GM19463 (cell line): Measurements from ENCODE around the gene LMOD2.
"Not testable (repeated sequence)": the region's sequence is repeated elsewhere in the genome, so short reads cannot be mapped to it uniquely, and the experiment has no call there.

ENCODE experiments used
- ATAC-seq: cut with Tn5 transposase; IDR thresholded peaks from one replicate; pipeline ENCODE4 v1.9.1; 2021; ENCODE audit warnings: mild to moderate bottlenecking, moderate library complexity; ENCODE audit not compliant: unreplicated experiment

The LMOD2 gene, protein sequence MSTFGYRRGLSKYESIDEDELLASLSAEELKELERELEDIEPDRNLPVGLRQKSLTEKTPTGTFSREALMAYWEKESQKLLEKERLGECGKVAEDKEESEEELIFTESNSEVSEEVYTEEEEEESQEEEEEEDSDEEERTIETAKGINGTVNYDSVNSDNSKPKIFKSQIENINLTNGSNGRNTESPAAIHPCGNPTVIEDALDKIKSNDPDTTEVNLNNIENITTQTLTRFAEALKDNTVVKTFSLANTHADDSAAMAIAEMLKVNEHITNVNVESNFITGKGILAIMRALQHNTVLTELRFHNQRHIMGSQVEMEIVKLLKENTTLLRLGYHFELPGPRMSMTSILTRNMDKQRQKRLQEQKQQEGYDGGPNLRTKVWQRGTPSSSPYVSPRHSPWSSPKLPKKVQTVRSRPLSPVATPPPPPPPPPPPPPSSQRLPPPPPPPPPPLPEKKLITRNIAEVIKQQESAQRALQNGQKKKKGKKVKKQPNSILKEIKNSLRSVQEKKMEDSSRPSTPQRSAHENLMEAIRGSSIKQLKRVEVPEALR

DNA sequence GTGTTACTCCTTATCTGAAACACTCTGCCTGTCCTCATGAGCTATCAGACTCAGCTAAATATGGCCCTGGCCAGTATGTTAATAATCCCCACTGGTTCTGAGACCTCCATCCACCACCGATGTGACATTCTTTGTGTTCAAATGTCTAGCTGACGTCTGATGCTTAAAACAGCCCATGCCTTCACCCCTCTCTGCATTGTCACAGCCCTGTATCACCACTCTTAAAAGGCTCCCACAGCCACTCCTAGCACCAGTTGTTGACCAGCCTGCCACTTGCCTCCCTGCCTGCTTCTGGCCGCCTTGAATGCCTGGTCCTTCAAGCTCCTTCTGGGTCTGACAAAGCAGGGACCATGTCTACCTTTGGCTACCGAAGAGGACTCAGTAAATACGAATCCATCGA is at the start of gene LMOD2:
Gene LMOD2, plus strand, starts transcription at position 253 of the 400 bp plus-strand sequence. Its CDS starts 98 bp downstream, at position 351.
- ATAC-seq = no peak

DNA sequence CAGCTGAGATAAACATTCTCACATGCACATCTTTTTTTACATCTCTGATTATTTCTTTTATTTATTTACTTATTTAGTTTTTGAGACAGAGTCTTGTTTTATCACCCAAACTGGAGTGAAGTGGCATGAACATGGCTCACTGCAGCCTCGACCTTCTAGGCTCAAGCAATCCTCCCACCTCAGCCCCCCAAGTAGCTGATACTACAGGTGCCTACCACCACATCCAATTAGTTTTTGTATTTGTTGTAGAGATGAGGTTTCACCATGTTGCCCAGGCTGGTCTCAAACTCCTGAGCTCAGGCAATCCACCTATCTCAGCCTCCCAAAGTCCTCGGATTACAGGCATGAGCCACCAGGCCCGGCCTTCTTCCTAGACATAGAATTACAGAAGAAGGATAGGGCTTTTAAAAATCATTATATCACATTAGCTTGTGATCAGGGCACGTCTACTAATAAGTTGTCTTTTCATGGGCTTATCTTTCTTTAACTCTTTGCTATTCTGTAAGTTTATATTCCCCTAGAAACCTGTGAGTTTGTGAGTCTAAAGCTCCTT is 48.2 kb upstream of the LMOD2 start:
- no peak for ATAC-seq

DNA sequence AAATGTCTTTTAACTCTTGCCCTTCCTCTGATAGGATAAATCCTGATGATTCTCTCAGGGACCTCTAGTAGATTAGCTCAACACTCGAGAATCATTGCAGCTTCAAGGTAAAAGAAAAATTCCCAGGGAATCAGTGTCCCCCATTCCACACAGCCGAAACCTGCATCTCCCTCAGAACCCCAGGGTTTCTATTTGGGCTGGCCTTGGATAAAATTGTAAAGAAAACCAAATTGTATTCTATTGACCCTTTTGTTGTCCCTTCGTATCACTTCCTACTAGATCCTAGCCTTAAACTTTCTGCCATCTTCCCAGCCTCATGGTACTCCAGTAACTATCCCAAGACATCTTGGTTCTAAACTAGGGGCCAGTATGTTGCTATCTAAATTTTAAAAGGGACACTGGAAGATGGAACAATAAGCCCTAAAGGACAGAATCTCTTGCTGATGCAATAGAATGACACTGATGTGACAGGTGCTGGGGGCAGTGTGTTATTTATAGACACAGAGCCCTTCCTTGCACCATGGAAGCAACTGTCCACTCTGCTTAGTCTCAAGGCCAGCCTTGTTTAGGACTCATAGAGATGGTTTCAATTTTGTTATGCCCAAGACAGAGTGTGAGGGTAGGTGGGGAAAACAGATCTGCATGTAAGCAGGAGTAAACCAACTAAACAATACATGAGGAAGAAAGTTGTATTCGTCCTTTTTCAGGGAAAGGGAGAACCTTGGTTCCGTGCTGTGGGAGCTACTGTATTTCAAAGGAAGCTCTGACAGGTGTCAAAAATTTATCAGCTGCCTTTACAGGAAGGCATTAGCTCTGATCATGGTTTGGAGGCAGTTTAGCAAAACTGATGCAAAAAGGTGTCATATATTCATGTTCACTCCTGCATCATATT is 46.4 kb upstream of the LMOD2 start:
- no peak for ATAC-seq

DNA sequence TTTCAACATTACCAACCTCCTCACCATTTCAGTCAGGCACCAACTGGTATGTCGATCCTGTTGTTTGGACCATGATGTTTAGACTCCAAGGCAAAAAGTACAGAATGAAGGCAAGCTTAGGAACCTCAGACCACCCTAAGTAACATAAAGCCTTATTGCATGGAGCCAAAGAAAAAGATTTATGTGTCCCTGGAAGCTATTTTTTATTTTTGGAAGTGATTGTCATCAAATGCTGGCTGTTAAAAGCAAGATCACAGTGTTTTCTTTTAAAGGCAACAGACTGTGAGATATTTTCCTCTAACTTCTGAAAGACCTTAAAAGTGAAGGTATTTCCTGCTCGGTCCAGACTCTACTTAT is 45.8 kb upstream of the LMOD2 start:
- no peak for ATAC-seq

DNA sequence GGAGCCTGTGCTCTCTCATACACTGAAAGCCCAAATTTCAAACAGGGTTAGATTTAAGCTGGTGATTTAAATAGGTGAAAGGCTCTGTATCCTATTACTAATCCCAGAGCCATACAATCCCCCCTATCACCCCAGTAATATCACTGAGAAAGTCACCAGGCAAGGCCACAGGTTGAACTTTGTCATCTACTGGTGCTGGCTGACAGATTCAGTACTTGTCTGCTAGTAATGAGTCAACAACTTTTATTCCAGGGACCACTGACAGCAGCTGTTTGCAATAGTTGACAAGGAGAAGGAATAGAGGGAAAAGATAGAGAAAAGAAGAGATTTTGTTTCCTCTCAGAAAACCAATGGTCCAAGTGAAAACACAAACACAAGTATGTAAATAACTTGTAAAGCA is 43.6 kb upstream of the LMOD2 start:
- ATAC-seq = no peak

DNA sequence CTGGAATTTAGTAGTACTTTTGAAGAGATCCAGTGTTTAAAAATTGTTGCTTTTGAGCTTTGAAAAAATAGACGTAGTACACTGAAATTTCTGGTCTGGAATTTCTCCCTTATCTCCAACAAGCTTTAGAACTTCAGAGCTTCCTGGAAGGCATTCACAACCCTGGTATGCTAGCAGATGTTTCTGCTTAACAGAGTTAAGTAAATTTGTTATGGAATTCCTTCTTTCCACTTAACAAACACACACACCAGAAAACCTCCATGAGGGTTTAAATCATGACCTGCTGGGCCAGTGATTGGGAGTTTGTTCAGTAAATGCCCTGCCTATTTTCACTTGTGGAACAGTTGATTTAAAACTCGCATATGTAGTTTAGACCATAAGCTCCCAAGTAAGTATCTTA is 40.3 kb upstream of the LMOD2 start:
- no peak for ATAC-seq

DNA sequence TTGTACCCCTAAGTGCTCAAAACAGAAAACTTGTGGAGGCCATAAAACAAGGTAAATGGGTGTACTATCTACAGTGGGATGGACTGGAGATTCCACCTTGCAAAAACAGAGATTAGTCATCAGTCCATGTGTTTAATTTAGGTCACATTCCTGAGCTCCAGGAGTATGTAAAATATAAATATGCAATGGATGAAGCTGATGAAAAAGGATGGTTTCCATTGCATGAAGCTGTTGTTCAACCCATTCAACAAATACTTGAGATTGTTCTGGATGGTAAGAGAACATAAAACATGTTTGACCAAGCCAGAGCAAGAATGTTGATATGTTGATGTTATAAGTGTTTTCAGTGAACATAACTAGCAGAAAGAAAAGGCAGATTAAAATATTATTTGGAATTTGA is 39.4 kb upstream of the LMOD2 start:
- no peak for ATAC-seq

DNA sequence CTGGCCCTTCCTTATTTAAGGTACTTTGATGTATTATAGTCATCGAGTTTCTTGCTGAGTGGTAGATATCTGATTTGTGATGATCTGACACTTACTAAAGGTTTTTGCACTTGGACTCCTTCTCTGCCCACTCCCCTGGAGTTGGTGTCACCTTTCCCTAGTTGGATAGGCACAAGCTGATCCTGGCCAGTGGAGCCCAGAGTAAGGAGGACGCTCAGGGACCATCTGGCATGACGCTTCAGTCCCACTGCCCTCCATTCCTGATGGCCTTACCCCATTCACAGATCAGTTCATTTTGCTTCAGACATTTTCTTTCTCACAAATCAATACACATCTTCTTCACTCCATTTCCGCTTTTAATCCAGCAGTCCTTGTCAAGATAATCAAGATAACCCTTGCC is 34.0 kb upstream of the LMOD2 start:
- ATAC-seq = no peak

DNA sequence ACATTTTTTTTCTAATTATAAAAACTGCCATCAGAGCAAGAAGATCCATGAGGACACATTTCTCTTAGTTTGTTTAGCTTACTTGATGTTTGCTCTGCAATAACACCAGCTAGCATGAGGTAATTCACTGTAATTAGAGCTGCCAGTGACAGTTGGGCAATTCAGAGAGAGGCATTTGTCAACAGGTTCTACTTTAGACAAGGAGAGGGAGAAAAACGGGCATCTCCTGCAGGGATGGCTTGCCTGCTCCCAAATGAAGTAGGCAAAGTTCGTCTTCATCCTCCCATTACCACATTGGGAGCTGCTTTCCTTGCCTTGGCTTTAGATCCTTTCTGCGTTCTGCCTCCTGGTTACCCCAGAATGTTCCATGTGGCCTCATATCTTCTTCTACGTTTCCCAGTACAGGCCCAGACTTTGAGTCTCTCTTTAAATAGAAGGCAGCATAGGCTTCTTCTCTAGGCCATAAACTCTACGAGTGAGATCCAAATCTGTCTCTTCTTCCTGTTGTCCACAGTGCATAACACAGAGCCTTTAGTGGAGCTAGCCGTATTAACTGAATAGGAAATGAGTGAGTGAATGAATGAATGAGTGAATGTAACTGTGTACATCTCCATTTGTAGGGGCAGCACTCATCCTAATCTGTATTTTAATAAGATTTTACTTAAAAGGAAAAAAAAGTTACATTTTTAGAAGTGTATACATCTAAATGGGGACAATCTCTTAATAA is 32.8 kb upstream of the LMOD2 start:
- ATAC-seq = no peak

DNA sequence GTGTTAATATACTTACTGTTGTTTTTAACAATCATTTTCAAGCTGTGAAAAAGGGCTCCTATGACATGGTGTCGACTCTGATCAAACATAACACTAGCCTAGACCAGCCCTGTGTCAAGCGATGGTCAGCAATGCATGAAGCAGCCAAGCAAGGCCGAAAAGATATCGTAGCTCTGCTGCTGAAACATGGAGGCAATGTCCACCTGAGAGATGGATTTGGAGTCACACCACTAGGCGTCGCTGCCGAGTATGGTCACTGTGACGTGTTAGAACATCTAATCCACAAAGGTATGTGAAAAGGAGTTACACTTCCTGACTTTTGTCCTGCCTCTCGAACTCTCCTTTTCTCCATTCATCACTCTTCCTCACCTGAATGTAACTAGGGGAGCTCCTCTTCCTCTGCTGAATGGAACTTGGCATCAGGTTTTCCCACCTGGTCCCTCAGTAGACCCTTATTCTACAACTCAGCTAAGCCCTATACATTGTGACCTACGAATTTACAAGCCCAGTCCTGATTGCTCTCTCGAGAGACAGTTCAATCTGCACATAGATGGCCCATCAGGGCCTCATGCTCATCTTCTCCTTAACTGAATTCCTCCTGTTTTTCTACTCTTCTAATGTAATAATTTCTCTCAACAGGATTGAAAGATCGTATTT is 31.0 kb upstream of the LMOD2 start:
- peak; percentile 86 for ATAC-seq

DNA sequence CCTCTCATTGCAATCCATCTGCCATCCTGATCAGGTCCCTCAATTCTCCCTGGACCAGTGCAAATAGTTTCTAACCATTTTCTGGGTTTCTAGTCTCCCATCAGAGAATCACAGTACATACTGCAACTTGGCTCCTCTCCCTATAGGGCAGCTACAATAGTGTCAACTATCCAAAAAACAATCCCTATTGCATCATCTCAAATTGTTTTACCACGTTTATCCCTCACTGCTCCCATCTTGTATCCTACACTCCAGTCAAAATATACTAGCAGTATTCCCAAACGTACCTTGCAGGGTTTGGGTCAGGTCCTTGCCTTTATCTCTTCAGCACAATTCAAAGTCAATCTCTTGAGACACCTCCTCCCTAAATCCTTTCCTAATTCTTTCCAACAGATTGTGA is 30.4 kb upstream of the LMOD2 start:
- ATAC-seq = no peak

DNA sequence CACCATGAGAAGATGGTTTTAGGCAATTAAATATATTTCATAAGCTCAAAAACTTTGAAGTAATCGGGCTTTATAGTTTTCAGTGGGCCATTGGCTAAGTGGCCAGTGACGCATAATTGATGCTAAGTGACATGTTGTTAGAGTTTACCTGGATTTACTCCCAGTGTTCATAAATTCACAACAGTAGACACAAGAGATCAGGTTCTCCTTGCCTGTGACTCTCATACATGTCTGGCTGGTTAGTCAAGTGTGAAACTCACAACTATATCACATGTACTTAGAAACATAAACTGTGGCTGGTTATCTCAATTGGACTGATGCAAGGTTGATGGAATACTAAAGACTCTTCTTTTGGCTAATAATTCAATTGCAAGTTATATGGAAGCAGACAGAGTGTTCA is 27.8 kb upstream of the LMOD2 start:
- no peak for ATAC-seq

DNA sequence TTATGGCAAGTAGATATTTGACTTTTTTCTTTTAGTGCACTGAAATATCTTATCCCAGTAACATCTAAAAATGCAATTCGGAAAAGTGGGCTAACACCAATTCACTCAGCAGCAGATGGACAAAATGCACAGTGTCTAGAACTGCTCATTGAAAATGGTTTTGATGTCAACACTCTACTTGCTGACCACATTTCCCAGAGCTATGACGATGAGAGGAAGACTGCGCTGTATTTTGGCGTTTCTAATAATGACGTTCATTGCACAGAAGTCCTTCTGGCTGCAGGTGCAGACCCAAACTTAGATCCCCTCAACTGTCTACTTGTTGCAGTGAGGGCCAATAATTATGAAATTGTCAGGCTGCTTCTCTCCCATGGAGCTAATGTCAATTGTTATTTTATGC is 26.8 kb upstream of the LMOD2 start:
- no peak for ATAC-seq

DNA sequence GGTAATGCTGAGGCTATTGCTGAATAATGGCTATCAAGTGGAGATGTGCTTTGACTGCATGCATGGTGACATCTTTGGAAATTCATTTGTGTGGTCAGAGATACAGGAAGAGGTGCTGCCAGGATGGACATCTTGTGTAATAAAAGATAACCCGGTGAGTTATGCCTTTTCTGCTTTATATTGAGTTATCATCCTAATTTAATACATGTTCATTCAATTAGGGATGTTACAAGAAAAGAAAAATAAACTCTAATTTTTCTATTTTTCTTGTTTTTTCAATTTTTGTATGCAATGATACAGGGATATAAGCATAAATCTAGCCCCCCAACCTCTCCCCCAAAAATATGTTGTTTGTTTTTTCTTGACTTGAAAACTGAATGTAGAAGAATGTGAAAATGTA is 26.4 kb upstream of the LMOD2 start:
- no peak for ATAC-seq

DNA sequence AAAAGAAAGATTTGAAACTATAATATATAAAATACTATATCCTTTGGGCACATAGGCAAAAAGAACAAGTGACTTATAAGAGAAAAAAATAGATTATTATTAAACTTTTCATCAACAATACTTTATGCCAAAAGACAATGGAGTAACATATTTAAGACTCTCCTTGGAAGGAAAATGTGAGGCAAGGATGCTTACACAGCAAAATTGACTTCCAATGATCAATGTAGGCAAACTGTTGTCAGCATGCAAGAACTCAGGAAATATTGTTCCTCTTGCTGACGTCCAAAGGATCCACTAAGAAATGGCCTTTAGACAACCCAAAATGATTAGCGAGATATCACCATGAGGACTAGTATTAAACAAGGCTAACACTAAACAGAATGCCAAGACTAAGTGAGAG is 22.9 kb upstream of the LMOD2 start:
- no peak for ATAC-seq

DNA sequence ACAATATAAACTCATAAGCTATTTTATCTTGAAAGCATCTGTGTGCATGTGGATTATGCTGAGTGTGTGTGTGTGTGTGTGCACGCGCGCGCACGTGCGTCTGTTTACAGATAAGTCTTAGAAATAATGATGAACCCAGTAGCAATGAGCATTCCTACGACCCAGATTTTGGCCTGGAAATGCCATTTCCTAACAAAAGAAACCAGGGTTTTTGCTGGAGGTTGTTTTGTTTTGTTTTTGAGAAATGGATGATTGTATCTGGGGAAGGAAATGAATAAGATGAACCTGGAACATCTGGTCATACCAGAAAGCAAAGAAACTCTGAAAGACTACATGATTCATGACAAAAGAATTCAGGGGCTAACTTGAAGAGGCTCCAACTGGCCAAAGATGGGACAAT is 22.1 kb upstream of the LMOD2 start:
- no peak for ATAC-seq

DNA sequence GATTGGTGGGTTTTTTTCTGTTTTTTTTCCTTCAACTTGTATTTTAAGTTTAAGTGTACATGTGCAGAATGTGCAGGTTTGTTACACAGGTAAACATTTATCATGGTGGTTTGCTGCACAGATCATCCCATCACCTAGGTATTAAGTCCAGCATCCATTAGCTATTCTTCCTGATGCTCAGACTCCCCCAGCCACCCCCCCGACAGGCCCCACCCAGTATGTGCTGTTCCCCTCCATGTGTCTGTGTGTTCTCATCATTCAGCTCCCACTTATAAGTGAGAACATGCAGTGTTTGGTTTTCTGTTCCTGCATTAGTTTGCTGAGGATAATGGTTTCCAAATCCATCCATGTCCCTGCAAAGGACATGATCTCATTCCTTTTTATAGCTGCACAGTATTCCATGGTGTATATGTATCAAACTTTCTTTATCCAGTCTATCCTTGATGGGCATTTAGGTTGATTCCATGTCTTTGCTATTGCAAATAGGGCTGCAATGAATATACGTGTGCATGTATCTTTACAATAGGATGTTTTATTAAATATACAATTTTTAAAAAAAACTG is 21.6 kb upstream of the LMOD2 start:
- ATAC-seq = not testable (repeated sequence)

DNA sequence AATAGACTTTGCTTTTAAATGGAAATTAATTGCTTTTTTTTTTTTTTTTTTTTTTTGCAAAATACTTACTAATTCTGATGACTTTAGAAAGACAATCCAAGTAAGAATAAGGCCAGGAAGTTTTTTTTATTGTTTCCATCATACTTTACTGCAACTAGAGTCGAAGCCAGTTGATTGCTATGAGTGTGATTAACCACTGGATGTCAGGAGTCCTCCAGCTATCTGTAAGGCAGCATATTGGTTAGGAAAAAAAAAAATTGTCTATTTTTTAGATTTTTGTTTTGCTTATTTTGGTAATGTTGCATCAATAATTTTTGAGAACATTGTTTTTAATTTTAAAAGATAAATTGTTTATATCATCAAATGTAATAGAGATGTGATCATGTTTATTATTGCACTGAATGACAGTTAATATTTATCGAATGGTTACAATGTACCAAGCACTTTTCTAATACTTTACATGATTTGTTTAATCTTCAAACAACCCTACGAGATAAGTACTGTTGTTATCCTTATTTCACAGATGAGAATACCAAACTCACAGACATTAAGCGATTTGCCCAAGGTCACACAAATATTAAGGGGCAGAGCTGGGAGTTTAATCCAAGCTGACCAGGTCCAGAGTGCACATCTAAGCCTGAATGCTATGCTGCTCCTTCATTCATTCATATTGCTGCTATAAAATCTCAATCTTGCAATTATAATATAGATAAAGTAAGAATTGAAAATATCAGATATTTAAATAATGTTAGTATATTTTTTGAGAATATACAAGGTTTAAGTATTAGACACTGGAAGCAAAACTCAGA is 19.9 kb upstream of the LMOD2 start:
- peak; percentile 58 for ATAC-seq

DNA sequence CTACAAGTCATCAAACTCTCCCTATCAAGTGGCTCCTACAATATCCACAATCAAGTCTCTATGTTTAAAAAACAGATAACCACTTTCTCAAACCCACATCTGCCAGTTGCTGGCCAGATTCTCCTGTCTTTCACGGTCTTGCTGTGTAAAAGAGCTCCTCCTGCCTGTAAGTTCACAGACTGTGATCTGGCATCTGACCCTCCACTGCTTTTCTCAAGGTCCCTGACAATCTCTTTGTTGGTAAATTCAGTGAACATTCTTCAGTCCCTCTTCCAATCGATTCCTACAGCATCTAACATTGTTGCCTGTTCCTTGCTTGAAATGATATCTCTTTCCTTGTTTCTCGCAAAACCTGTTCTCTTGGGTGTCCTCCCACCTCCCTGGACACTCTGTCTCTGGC is 18.5 kb upstream of the LMOD2 start:
- no peak for ATAC-seq
